Measurements from ENCODE around the gene ZNF516.

Gene ZNF516

DNA sequence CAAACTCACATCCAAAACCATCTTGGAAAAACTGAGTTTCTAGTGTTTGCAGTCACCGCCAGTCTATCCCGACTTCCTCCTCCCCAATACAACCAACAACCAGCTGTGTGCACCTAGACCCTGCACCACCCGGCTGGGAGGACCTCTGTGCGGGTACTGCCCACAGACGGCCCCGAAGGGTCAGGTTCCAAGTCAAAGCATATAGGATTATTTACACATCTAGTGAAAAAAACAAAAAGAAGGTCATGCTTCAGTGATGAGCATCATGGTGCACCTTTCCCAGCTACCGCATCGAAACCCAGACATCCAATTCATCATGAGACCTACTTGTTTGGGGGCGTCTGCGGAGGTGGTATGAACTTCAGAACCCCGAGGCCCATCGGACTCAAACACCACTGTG is 124.8 kb downstream of the ZNF516 start:
- Histone ChIP-seq H3K9me3 (ENCODE audit: low read length) (no peaks in the 10 kb centered on the region), H3K79me2 (ENCODE audit: insufficient read depth, low read length) (no peaks in the 10 kb centered on the region), H4K20me1 (ENCODE audit: insufficient read depth, low read length) (no peaks in the 10 kb centered on the region), H3K4me1 (ENCODE audit: insufficient read depth, low read length, severe bottlenecking) (peaks cover 6% of the 10 kb centered on the region), H3K4me2 (ENCODE audit: low read length) (no peak overlapping the region), H3K27ac (ENCODE audit: low read depth, low read length, poor library complexity, severe bottlenecking) (no peak overlapping the region), H3F3A (ENCODE audit: insufficient read depth, low read length) (no peaks in the 10 kb centered on the region), H3K9me2 (ENCODE audit: low read depth, low read length) (no peaks in the 10 kb centered on the region), H3K27me3 (ENCODE audit: insufficient read depth, low read length) (no peaks in the 10 kb centered on the region), H3K9ac (ENCODE audit: low read length) (no peak overlapping the region), H2AFZ (ENCODE audit: low read length) (no peak overlapping the region), H3K4me3 (ENCODE audit: low read depth, low read length, poor library complexity, severe bottlenecking) (no peak overlapping the region), H3K36me3 (ENCODE audit: insufficient read depth, low read length) (no peaks in the 10 kb centered on the region)
- no peak for TF ChIP-seq EZH2 (IDR thresholded peaks at IDR 0.05; ENCODE audit: borderline replicate concordance, low read length)
- TF ChIP-seq, protein P1, sequence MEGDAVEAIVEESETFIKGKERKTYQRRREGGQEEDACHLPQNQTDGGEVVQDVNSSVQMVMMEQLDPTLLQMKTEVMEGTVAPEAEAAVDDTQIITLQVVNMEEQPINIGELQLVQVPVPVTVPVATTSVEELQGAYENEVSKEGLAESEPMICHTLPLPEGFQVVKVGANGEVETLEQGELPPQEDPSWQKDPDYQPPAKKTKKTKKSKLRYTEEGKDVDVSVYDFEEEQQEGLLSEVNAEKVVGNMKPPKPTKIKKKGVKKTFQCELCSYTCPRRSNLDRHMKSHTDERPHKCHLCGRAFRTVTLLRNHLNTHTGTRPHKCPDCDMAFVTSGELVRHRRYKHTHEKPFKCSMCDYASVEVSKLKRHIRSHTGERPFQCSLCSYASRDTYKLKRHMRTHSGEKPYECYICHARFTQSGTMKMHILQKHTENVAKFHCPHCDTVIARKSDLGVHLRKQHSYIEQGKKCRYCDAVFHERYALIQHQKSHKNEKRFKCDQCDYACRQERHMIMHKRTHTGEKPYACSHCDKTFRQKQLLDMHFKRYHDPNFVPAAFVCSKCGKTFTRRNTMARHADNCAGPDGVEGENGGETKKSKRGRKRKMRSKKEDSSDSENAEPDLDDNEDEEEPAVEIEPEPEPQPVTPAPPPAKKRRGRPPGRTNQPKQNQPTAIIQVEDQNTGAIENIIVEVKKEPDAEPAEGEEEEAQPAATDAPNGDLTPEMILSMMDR (IDR thresholded peaks at IDR 0.05; ENCODE audit: low read length): no peak

DNA sequence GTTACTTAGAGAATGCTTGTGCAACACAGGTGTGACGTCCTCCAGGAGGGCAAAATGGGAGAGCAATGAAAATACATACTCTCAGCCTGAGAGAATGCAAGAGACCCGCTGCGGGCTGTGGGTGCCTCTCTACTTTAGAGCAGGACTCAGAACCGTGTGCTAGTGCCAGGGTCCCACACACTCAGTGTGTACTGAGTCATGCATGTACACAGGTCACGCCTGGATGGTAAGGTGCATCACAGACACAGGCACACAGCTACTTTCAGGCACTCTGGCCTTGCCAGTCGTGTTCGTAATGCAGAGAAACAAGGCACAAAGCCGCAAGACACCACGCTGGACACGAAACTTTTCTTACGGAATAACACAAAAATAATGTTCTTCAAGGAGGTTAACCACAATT is 125.3 kb downstream of the ZNF516 start:
- no peaks in the 10 kb centered on the region for H3K27me3 ChIP-seq (ENCODE audit: insufficient read depth, low read length)
- TF ChIP-seq, protein P1 (IDR thresholded peaks at IDR 0.05; ENCODE audit: low read length): no peak
- TF ChIP-seq EZH2 (IDR thresholded peaks at IDR 0.05; ENCODE audit: borderline replicate concordance, low read length): no peak
- H3K27ac ChIP-seq (ENCODE audit: low read depth, low read length, poor library complexity, severe bottlenecking): no peak overlapping the region
- peaks cover 6% of the 10 kb centered on the region for H3K4me1 ChIP-seq (ENCODE audit: insufficient read depth, low read length, severe bottlenecking)
- H3K9me3 ChIP-seq (ENCODE audit: low read length): no peaks in the 10 kb centered on the region
- no peaks in the 10 kb centered on the region for H3K79me2 ChIP-seq (ENCODE audit: insufficient read depth, low read length)
- no peak overlapping the region for H3K4me2 ChIP-seq (ENCODE audit: low read length)
- H3K4me3 ChIP-seq (ENCODE audit: low read depth, low read length, poor library complexity, severe bottlenecking): no peak overlapping the region
- H3K9ac ChIP-seq (ENCODE audit: low read length): no peak overlapping the region
- H4K20me1 ChIP-seq (ENCODE audit: insufficient read depth, low read length): no peaks in the 10 kb centered on the region
- H3K9me2 ChIP-seq (ENCODE audit: low read depth, low read length): no peaks in the 10 kb centered on the region
- H3K36me3 ChIP-seq (ENCODE audit: insufficient read depth, low read length): no peaks in the 10 kb centered on the region
- no peaks in the 10 kb centered on the region for H3F3A ChIP-seq (ENCODE audit: insufficient read depth, low read length)
- no peak overlapping the region for H2AFZ ChIP-seq (ENCODE audit: low read length)

DNA sequence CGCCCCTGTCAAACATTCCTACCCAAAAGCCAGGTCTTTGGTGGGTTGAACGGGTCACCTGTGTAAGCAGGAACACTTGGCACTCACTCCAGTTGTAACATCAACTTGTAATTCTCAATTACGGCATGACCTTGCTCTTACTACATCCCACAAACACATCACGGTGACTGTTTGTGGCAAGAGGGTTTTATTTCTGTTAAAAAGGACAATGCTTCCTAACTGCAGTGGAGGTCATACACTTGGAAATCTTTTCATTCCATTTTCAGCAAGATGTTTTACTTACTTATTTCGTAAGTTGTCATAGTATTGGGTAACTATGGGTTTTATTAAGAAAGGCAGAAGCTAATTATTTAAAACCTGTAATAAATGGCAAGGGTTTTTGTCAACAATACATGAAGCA is 126.1 kb downstream of the ZNF516 start:
- H3K4me3 ChIP-seq (ENCODE audit: low read depth, low read length, poor library complexity, severe bottlenecking): no peak overlapping the region
- H3K27ac ChIP-seq (ENCODE audit: low read depth, low read length, poor library complexity, severe bottlenecking): no peak overlapping the region
- no peaks in the 10 kb centered on the region for H3K36me3 ChIP-seq (ENCODE audit: insufficient read depth, low read length)
- H3K4me1 ChIP-seq (ENCODE audit: insufficient read depth, low read length, severe bottlenecking): no peaks in the 10 kb centered on the region
- H3K9me3 ChIP-seq (ENCODE audit: low read length): no peaks in the 10 kb centered on the region
- no peak overlapping the region for H2AFZ ChIP-seq (ENCODE audit: low read length)
- H3K9me2 ChIP-seq (ENCODE audit: low read depth, low read length): no peaks in the 10 kb centered on the region
- no peak overlapping the region for H3K9ac ChIP-seq (ENCODE audit: low read length)
- H3K4me2 ChIP-seq (ENCODE audit: low read length): no peak overlapping the region
- H3K79me2 ChIP-seq (ENCODE audit: insufficient read depth, low read length): no peaks in the 10 kb centered on the region
- no peaks in the 10 kb centered on the region for H3K27me3 ChIP-seq (ENCODE audit: insufficient read depth, low read length)
- no peaks in the 10 kb centered on the region for H3F3A ChIP-seq (ENCODE audit: insufficient read depth, low read length)
- no peaks in the 10 kb centered on the region for H4K20me1 ChIP-seq (ENCODE audit: insufficient read depth, low read length)
- TF ChIP-seq EZH2 (IDR thresholded peaks at IDR 0.05; ENCODE audit: borderline replicate concordance, low read length): no peak

DNA sequence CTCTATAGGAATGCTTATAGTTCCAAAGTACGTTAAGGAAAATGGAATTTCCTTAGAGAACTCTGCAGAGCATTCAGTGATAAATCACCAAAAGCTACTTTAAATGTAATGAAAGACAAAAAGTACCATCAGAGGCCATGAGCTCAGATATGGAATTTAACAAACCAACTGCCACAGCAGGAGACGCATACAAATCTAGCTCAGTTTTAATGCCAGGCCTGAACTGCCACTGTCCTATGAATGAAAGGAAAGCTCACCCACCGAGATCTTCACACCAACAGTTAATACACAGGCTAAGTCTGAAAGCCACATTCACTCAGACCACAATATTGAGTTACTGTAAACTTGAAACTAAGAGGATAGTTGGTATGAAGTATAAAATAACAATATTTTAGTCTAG is 126.8 kb downstream of the ZNF516 start:
- no peaks in the 10 kb centered on the region for H3K79me2 ChIP-seq (ENCODE audit: insufficient read depth, low read length)
- no peak overlapping the region for H3K4me2 ChIP-seq (ENCODE audit: low read length)
- TF ChIP-seq EZH2 (IDR thresholded peaks at IDR 0.05; ENCODE audit: borderline replicate concordance, low read length): no peak
- TF ChIP-seq, protein P1 (IDR thresholded peaks at IDR 0.05; ENCODE audit: low read length): no peak
- H3K36me3 ChIP-seq (ENCODE audit: insufficient read depth, low read length): no peaks in the 10 kb centered on the region
- H4K20me1 ChIP-seq (ENCODE audit: insufficient read depth, low read length): no peaks in the 10 kb centered on the region
- H3K27me3 ChIP-seq (ENCODE audit: insufficient read depth, low read length): no peaks in the 10 kb centered on the region
- no peaks in the 10 kb centered on the region for H3K9me2 ChIP-seq (ENCODE audit: low read depth, low read length)
- H3F3A ChIP-seq (ENCODE audit: insufficient read depth, low read length): no peaks in the 10 kb centered on the region
- no peaks in the 10 kb centered on the region for H3K9me3 ChIP-seq (ENCODE audit: low read length)
- no peak overlapping the region for H3K4me3 ChIP-seq (ENCODE audit: low read depth, low read length, poor library complexity, severe bottlenecking)
- no peak overlapping the region for H3K9ac ChIP-seq (ENCODE audit: low read length)
- no peak overlapping the region for H3K27ac ChIP-seq (ENCODE audit: low read depth, low read length, poor library complexity, severe bottlenecking)
- no peak overlapping the region for H2AFZ ChIP-seq (ENCODE audit: low read length)
- no peaks in the 10 kb centered on the region for H3K4me1 ChIP-seq (ENCODE audit: insufficient read depth, low read length, severe bottlenecking)

Measured in OCI-LY1 (cell line).